GM12878 (cell line): Measurements from ENCODE around the gene AP3B1. TPM values are rescaled to one million over a fixed set of nuclear protein-coding genes. Genes with fewer than 3 reads are reported as not detected.

Source experiments
- ATAC-seq: fragments of 200-7000 bp; cut with Tn5 transposase; 3 replicates; pipeline ENCODE4 v1.9.1; 2020; ENCODE audit warnings: mild to moderate bottlenecking, moderate library complexity
- BruUV-seq: library from RNA; stranded (reverse); fragments of 400-500 nt; replicated peaks from 2 replicates; lab custom pipeline; 2021; lab: Mats Ljungman, UMichigan
- CTCF ChIA-PET: fragments of 300-600 bp; sonication (Branson Sonifier 250); formaldehyde crosslinking; extraction: SDS; loops from one replicate; lab custom pipeline; 2021; ENCODE audit warnings: inconsistent platforms; lab: Yijun Ruan, JAX
- POLR2A ChIA-PET: fragments of 350-600 bp; formaldehyde crosslinking; extraction: SDS; loops from one replicate; lab custom pipeline; 2021; ENCODE audit warnings: inconsistent platforms; lab: Charles Lee
- RAD21 ChIA-PET: fragments of 300-600 bp; sonication (Branson Sonifier 250); formaldehyde crosslinking; loops from one replicate; lab custom pipeline; 2023; ENCODE audit warnings: antibody characterized with exemption; ENCODE audit not compliant: unreplicated experiment; lab: Charles Lee
- SMC1A ChIA-PET: fragments of 300-600 bp; sonication (Branson Sonifier 250); formaldehyde crosslinking; loops from one replicate; lab custom pipeline; 2023; ENCODE audit not compliant: unreplicated experiment, uncharacterized antibody; lab: Charles Lee
- DNase-seq: peaks from one replicate; pipeline ENCODE4 v3.0.0-alpha.2; 2011; ENCODE audit warnings: low read depth, low spot score
- FAIRE-seq: peaks from 3 replicates; lab custom pipeline; 2011; peaks lifted over from hg19 to GRCh38; lab: Jason Lieb, UNC
- H2AFZ ChIP-seq: 2 replicates; pipeline ENCODE4 v1.6.0; 2011; ENCODE audit warnings: low read depth, low read length, control low read depth; ENCODE audit not compliant: control insufficient read depth
- H3K27ac ChIP-seq: 2 replicates; pipeline ENCODE4 v1.5.1; 2011; ENCODE audit warnings: control low read depth; ENCODE audit not compliant: control insufficient read depth, insufficient read depth
- H3K27me3 ChIP-seq, 2 experiments: replicated peaks in 1 of 2; 2 replicates each; pipeline versions ENCODE4 v1.6.0 to v1.6.1; 2011; ENCODE audit warnings: low read length in 1 of 2; ENCODE audit not compliant: control insufficient read depth in 2 of 2, insufficient read depth in 2 of 2
- H3K36me3 ChIP-seq, 2 experiments: 2 replicates each; pipeline ENCODE4 v1.5.1; 2011; ENCODE audit warnings: low read length in 1 of 2; ENCODE audit not compliant: control insufficient read depth in 2 of 2, insufficient read depth in 2 of 2
- H3K4me1 ChIP-seq: 2 replicates; pipeline ENCODE4 v1.6.1; 2011; ENCODE audit warnings: mild to moderate bottlenecking, low read length, moderate library complexity, mixed read lengths; ENCODE audit not compliant: control insufficient read depth, insufficient read depth
- H3K4me2 ChIP-seq: 2 replicates; pipeline ENCODE4 v1.6.0; 2011; ENCODE audit warnings: control low read depth; ENCODE audit not compliant: control insufficient read depth, insufficient read depth
- H3K4me3 ChIP-seq: fragments of 200-600 bp; sonication (generic); 2 replicates; pipeline ENCODE4 v1.5.1; 2016
- H3K79me2 ChIP-seq: 2 replicates; pipeline ENCODE4 v1.6.0; 2011; ENCODE audit warnings: low read length; ENCODE audit not compliant: control insufficient read depth, insufficient read depth
- H3K9ac ChIP-seq: 2 replicates; pipeline ENCODE4 v1.8.0; 2011; ENCODE audit warnings: low read length, control low read depth, mixed read lengths; ENCODE audit not compliant: control insufficient read depth, insufficient read depth
- H3K9me3 ChIP-seq: replicated peaks from 3 replicates; pipeline ENCODE4 v1.5.1; 2011; ENCODE audit warnings: mild to moderate bottlenecking, low read length; ENCODE audit not compliant: control insufficient read depth, insufficient read depth
- H4K20me1 ChIP-seq: 2 replicates; pipeline ENCODE4 v1.6.0; 2011; ENCODE audit not compliant: control insufficient read depth, insufficient read depth
- ATF7 ChIP-seq: fragments of 450-650 bp; IDR thresholded peaks from 2 replicates; pipeline ENCODE4 v1.6.1; 2016; ENCODE audit warnings: low read depth, mild to moderate bottlenecking
- E2F8 ChIP-seq: fragments of 450-650 bp; IDR thresholded peaks from 2 replicates; pipeline ENCODE4 v1.6.1; 2018; ENCODE audit warnings: mild to moderate bottlenecking, low read depth, moderate library complexity; ENCODE audit not compliant: partially characterized antibody
- GATAD2B ChIP-seq: fragments of 450-650 bp; conservative IDR thresholded peaks from 2 replicates; pipeline ENCODE4 v1.6.1; 2017; ENCODE audit warnings: low read depth, mild to moderate bottlenecking, moderate library complexity
- WGBS: methylation state at CpG from one replicate; pipeline ENCODE4 v1.1.6; 2016; ENCODE audit warnings: low lambda C conversion rate; ENCODE audit not compliant: insufficient replicate concordance, insufficient coverage; ENCODE audit errors: missing lambda C conversion rate; 5-methylcytosine and 5-hydroxymethylcytosine counted together
- in situ Hi-C: fragments of 300-500 bp; cut with MboI; formaldehyde crosslinking; loops from 9 replicates; pipeline ENCODE4 v1.14.3; 2018; ENCODE audit warnings: mixed read lengths
- intact Hi-C: fragments of 100-400 bp; cut with micrococcal nuclease; formaldehyde crosslinking; loops from one replicate; pipeline ENCODE4 v1.14.2; 2022; ENCODE audit not compliant: unreplicated experiment
- polyA plus RNA-seq, 11 experiments: library from polyadenylated mRNA; depleted of rRNA in 4 of 11; unstranded in 6 of 11; stranded (reverse) in 5 of 11; fragments of >200 nt; fragmentation: Nextera tagmentation in 4 of 11; fragmentation: Illumina TruSeq in 1 of 11; extraction: Ambion mirVana in 4 of 11; extraction: Trizol in 1 of 11; gene quantifications; 1 replicate in 1 of 11; 2 replicates in 10 of 11; pipeline versions ENCODE4 v1.2.1 to v1.2.3, GENCODE V29; 2011 to 2016; ENCODE audit warnings: inconsistent platforms in 2 of 11, missing spikeins in 2 of 11, low read depth in 1 of 11
- total RNA-seq, 4 experiments: library from RNA; depleted of rRNA in 3 of 4; stranded (reverse); fragments of >200 nt in 3 of 4; fragmentation: Illumina TruSeq in 1 of 4; extraction: Trizol in 1 of 4; gene quantifications; 2 replicates each; pipeline versions ENCODE4 v1.2.1 to v1.2.3, GENCODE V29; 2013 to 2021
- TF ChIP-seq, protein P1 (sequence below): fragments of 450-650 bp; IDR thresholded peaks from 2 replicates; pipeline ENCODE4 v1.6.1; 2014; ENCODE audit warnings: mild to moderate bottlenecking
- TF ChIP-seq, protein P2 (sequence below): IDR thresholded peaks from 2 replicates; pipeline ENCODE4 v1.6.1; 2012; ENCODE audit warnings: low read depth, low read length, improper control_type of control experiment

The AP3B1 gene
- total and polyA plus RNA-seq, 10 of the 15 experiments (the other 5 are each of a cell fraction or from before 2014, with no cell fraction given), result 30.9 to 70.8 (median 46.0) TPM

GRCh38 chr5:77996943-77997342, 297.6 kb downstream of the AP3B1 start:
- no peaks in the 10 kb centered on the region for H3K4me1 ChIP-seq
- TF ChIP-seq GATAD2B, result no peak
- no peak for TF ChIP-seq ATF7
- TF ChIP-seq, protein P1, sequence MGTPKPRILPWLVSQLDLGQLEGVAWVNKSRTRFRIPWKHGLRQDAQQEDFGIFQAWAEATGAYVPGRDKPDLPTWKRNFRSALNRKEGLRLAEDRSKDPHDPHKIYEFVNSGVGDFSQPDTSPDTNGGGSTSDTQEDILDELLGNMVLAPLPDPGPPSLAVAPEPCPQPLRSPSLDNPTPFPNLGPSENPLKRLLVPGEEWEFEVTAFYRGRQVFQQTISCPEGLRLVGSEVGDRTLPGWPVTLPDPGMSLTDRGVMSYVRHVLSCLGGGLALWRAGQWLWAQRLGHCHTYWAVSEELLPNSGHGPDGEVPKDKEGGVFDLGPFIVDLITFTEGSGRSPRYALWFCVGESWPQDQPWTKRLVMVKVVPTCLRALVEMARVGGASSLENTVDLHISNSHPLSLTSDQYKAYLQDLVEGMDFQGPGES, result no peak
- TF ChIP-seq, protein P2, sequence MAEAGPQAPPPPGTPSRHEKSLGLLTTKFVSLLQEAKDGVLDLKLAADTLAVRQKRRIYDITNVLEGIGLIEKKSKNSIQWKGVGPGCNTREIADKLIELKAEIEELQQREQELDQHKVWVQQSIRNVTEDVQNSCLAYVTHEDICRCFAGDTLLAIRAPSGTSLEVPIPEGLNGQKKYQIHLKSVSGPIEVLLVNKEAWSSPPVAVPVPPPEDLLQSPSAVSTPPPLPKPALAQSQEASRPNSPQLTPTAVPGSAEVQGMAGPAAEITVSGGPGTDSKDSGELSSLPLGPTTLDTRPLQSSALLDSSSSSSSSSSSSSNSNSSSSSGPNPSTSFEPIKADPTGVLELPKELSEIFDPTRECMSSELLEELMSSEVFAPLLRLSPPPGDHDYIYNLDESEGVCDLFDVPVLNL, result no peak
- no peak for TF ChIP-seq E2F8
- ChIA-PET RAD21 (no interaction called here), SMC1A (no interaction called here), CTCF (interaction anchor here (0.7 kb wide), 1 partner anchor 22 kb away, joined by 6 read pairs; no protein-coding TSS in a partner anchor), POLR2A (no interaction called here)
- 98% methylated on average over 3 of the region's 3 CpGs for WGBS
- BruUV-seq, result no TSS peak
- H3K27ac ChIP-seq, result no peak overlapping the region
- H3K4me2 ChIP-seq, result no peak overlapping the region
- H3K9ac ChIP-seq, result no peak overlapping the region
- intact Hi-C loops (no loop called here), in situ Hi-C loops (no loop called here)
- no peaks in the 10 kb centered on the region for H4K20me1 ChIP-seq
- FAIRE-seq, result no peak
- no peaks in the 10 kb centered on the region for H3K27me3 ChIP-seq
- no peaks in the 10 kb centered on the region for H3K79me2 ChIP-seq
- H3K36me3 ChIP-seq, result no peaks in the 10 kb centered on the region
- no peak for DNase-seq
- no peak for ATAC-seq
- no peak overlapping the region for H3K4me3 ChIP-seq
- no peak overlapping the region for H2AFZ ChIP-seq
- no peaks in the 10 kb centered on the region for H3K9me3 ChIP-seq
